B cell (primary cell): ENCODE measurements around the gene PYCR2. TPM values are rescaled to one million over a fixed set of nuclear protein-coding genes. Genes with fewer than 3 reads are reported as not detected.
"Not testable (repeated sequence)": the region's sequence is repeated elsewhere in the genome, so short reads cannot be mapped to it uniquely, and the experiment has no call there.

Source experiments
- ATAC-seq: fragments of 200-7000 bp; cut with Tn5 transposase; one replicate; pipeline ENCODE4 v1.10.0; 2021; ENCODE audit warnings: low read depth, mild to moderate bottlenecking, moderate number of reproducible peaks, moderate library complexity
- CTCF ChIA-PET: fragments of 350-600 bp; sonication (Branson Sonifier 250); formaldehyde crosslinking; loops from one replicate; lab custom pipeline; 2021; ENCODE audit warnings: antibody characterized with exemption, inconsistent platforms; lab: Charles Lee
- POLR2A ChIA-PET: fragments of 350-600 bp; sonication (Branson Sonifier 250); formaldehyde crosslinking; loops from one replicate; lab custom pipeline; 2021; ENCODE audit warnings: antibody characterized with exemption; lab: Charles Lee
- DNase-seq: peaks from one replicate; pipeline ENCODE4 v3.0.0; 2013
- H2AFZ ChIP-seq: 2 replicates; pipeline ENCODE4 v1.6.1; 2012; ENCODE audit warnings: mild to moderate bottlenecking, low read depth, low read length; ENCODE audit not compliant: insufficient read depth, poor library complexity, severe bottlenecking
- H3K27ac ChIP-seq, 2 donors: 1 replicate in 1 of 2; 2 replicates in 1 of 2; pipeline ENCODE4 v1.5.1; 2012 to 2013; ENCODE audit warnings: low read length in 2 of 2, mild to moderate bottlenecking in 2 of 2, moderate library complexity in 1 of 2
- H3K27me3 ChIP-seq, 4 experiments: fragments of 200-600 bp in 1 of 4; sonication (generic) in 1 of 4; replicated peaks in 1 of 4; 1 replicate in 2 of 4; 2 replicates in 2 of 4; pipeline versions ENCODE4 v1.6.1 to v1.7.0; 2013 to 2016; ENCODE audit warnings: low read length in 3 of 4, mild to moderate bottlenecking in 2 of 4, mixed read lengths in 1 of 4, moderate library complexity in 1 of 4; ENCODE audit not compliant: insufficient read depth in 4 of 4, control insufficient read depth in 3 of 4; ENCODE audit errors: control extremely low read depth in 1 of 4
- H3K36me3 ChIP-seq, 2 experiments: replicated peaks in 1 of 2; 1 replicate in 1 of 2; 2 replicates in 1 of 2; pipeline versions ENCODE4 v1.6.1 to v1.7.1; 2013; ENCODE audit warnings: low read length in 1 of 2; ENCODE audit not compliant: insufficient read depth in 2 of 2, control insufficient read depth in 1 of 2; ENCODE audit errors: control extremely low read depth in 1 of 2, extremely low read depth in 1 of 2
- H3K4me1 ChIP-seq, 2 donors: fragments of 200-600 bp in 1 of 2; sonication (generic) in 1 of 2; 1 replicate in 1 of 2; 2 replicates in 1 of 2; pipeline versions ENCODE4 v1.5.1 to v1.6.1; 2013 to 2017; ENCODE audit warnings: low read length in 2 of 2; ENCODE audit not compliant: control insufficient read depth in 2 of 2, insufficient read depth in 2 of 2
- H3K4me2 ChIP-seq: replicated peaks from 2 replicates; pipeline ENCODE3; 2012; ENCODE audit warnings: mild to moderate bottlenecking, low read depth, low read length; ENCODE audit not compliant: poor library complexity, severe bottlenecking
- H3K4me3 ChIP-seq, 5 experiments: fragments of 200-600 bp in 1 of 5; sonication (generic) in 1 of 5; 1 replicate in 3 of 5; 2 replicates in 2 of 5; pipeline versions ENCODE4 v1.5.1 to v1.7.0; 2011 to 2016; ENCODE audit warnings: low read length in 4 of 5, mild to moderate bottlenecking in 4 of 5, low read depth in 2 of 5, control low read depth in 1 of 5, moderate library complexity in 1 of 5; ENCODE audit not compliant: insufficient read depth in 1 of 5; ENCODE audit errors: control extremely low read depth in 1 of 5, extremely low read depth in 1 of 5
- H3K79me2 ChIP-seq: fragments of 200-600 bp; sonication (generic); one replicate; pipeline ENCODE4 v1.6.0; 2016; ENCODE audit warnings: low read length; ENCODE audit not compliant: control insufficient read depth, insufficient read depth
- H3K9ac ChIP-seq: fragments of 200-600 bp; sonication (generic); 2 replicates; pipeline ENCODE4 v1.6.1; 2017; ENCODE audit warnings: mild to moderate bottlenecking, low read length, moderate library complexity
- H3K9me3 ChIP-seq, 3 donors: one replicate each; pipeline versions ENCODE4 v1.6.1 to v1.7.1; 2013; ENCODE audit warnings: low read length in 2 of 3; ENCODE audit not compliant: control insufficient read depth in 2 of 3, insufficient read depth in 1 of 3; ENCODE audit errors: control extremely low read depth in 1 of 3
- H4K20me1 ChIP-seq: 2 replicates; pipeline ENCODE4 v1.6.0; 2012; ENCODE audit warnings: mild to moderate bottlenecking, low read length; ENCODE audit not compliant: insufficient read depth, control insufficient read depth, poor library complexity, severe bottlenecking
- H3K27ac Mint-ChIP-seq: one replicate; pipeline ENCODE4 v1.8.0; 2021; ENCODE audit warnings: mixed read lengths
- H3K27me3 Mint-ChIP-seq: one replicate; pipeline ENCODE4 v1.8.0; 2021; ENCODE audit warnings: mixed read lengths
- H3K4me1 Mint-ChIP-seq: one replicate; pipeline ENCODE4 v1.8.0; 2021; ENCODE audit warnings: mixed read lengths
- H3K4me3 Mint-ChIP-seq: one replicate; pipeline ENCODE4 v1.8.0; 2021; ENCODE audit warnings: mixed read lengths
- H3K9me3 Mint-ChIP-seq: one replicate; pipeline ENCODE4 v1.8.0; 2022; ENCODE audit warnings: mixed read lengths; ENCODE audit not compliant: insufficient read depth
- EZH2 ChIP-seq: IDR thresholded peaks from 2 replicates; pipeline ENCODE4 v1.6.1; 2012; ENCODE audit warnings: borderline replicate concordance, low read depth, mild to moderate bottlenecking, moderate library complexity, low read length; ENCODE audit not compliant: insufficient read depth, poor library complexity, severe bottlenecking
- WGBS: methylation state at CpG from one replicate; pipeline ENCODE4 v1.1.5; 2013; ENCODE audit warnings: missing lambda C conversion rate; ENCODE audit not compliant: insufficient coverage; 5-methylcytosine and 5-hydroxymethylcytosine counted together
- intact Hi-C: fragments of 100-400 bp; cut with micrococcal nuclease; formaldehyde crosslinking; loops from one replicate; pipeline ENCODE4 v1.10.0; 2022
- polyA plus RNA-seq: library from polyadenylated mRNA; depleted of rRNA; stranded (reverse); fragments of >200 nt; gene quantifications from 2 replicates; pipeline ENCODE4 v1.2.3, GENCODE V29; 2012
- total RNA-seq, 2 donors: library from RNA; stranded (reverse); fragments of 120-200 nt in 1 of 2; gene quantifications; 1 replicate in 1 of 2; 2 replicates in 1 of 2; pipeline versions ENCODE4 v1.2.3 to v1.2.4, GENCODE V29; 2013 to 2022
- TF ChIP-seq, protein P1 (sequence below): fragments of 200-600 bp; IDR thresholded peaks from one replicate; pipeline ENCODE4 v1.8.0; 2022; ENCODE audit warnings: antibody characterized with exemption, mild to moderate bottlenecking

PYCR2 gene
- total and polyA plus RNA-seq, 2 donors (not counting 1 experiment from before 2014, with no cell fraction given): 113 to 134 TPM

GRCh38 chr1:225936523-225936922, 12.5 kb upstream of the PYCR2 start:
- H3K27ac ChIP-seq: no peak overlapping the region
- ATAC-seq (no peak), DNase-seq (no peak)
- no peaks in the 10 kb centered on the region for H3K4me1 Mint-ChIP-seq
- intact Hi-C loops: no loop called here
- WGBS: 48% methylated on average over 3 of the region's 3 CpGs
- H3K9me3 ChIP-seq: no peaks in the 10 kb centered on the region
- H4K20me1 ChIP-seq: no peaks in the 10 kb centered on the region
- H3K27me3 Mint-ChIP-seq: peaks cover 2% of the 10 kb centered on the region
- ChIA-PET POLR2A (interaction anchor here (0.6 to 0.7 kb wide), 2 partner anchors 57 to 187 kb away, joined by 3 to 9 read pairs; no protein-coding TSS in a partner anchor), CTCF (interaction anchor here (0.7 kb wide), 1 partner anchor 262 kb away, joined by 3 read pairs; no protein-coding TSS in a partner anchor)
- TF ChIP-seq, protein P1, sequence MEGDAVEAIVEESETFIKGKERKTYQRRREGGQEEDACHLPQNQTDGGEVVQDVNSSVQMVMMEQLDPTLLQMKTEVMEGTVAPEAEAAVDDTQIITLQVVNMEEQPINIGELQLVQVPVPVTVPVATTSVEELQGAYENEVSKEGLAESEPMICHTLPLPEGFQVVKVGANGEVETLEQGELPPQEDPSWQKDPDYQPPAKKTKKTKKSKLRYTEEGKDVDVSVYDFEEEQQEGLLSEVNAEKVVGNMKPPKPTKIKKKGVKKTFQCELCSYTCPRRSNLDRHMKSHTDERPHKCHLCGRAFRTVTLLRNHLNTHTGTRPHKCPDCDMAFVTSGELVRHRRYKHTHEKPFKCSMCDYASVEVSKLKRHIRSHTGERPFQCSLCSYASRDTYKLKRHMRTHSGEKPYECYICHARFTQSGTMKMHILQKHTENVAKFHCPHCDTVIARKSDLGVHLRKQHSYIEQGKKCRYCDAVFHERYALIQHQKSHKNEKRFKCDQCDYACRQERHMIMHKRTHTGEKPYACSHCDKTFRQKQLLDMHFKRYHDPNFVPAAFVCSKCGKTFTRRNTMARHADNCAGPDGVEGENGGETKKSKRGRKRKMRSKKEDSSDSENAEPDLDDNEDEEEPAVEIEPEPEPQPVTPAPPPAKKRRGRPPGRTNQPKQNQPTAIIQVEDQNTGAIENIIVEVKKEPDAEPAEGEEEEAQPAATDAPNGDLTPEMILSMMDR: no peak
- TF ChIP-seq EZH2: no peak
- H3K9me3 Mint-ChIP-seq: no peaks in the 10 kb centered on the region
- H3K9ac ChIP-seq: no peak overlapping the region
- no peak overlapping the region for H3K4me2 ChIP-seq
- no peak overlapping the region for H3K27ac Mint-ChIP-seq
- no peaks in the 10 kb centered on the region for H3K79me2 ChIP-seq
- no peaks in the 10 kb centered on the region for H3K36me3 ChIP-seq
- H3K4me3 Mint-ChIP-seq: no peak overlapping the region
- H2AFZ ChIP-seq: no peak overlapping the region
- H3K4me3 ChIP-seq: no peak overlapping the region
- H3K4me1 ChIP-seq: no peaks in the 10 kb centered on the region
- no peaks in the 10 kb centered on the region for H3K27me3 ChIP-seq

DNA sequence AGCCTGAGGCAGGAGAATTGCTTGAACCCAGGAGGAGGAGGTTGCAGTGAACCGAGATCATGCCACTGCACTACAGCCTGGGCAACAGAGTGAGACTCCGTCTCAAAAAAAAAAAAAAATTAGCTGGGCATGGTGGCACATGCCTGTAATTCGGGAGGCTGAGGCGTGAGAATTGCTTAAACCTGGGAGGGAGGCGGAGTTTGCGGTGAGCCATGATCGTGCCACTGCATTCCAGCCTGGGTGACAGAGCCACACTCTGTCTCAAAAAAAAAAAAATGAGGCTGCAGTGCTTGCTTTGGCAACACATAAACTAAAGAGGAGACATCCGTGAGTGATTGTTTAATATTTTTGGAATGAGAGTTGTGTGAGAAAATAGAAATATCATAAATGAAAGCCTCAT, 12.0 kb upstream of the PYCR2 start:
- H3K9me3 Mint-ChIP-seq, H3K36me3 ChIP-seq, H3K27ac ChIP-seq, H3K9ac ChIP-seq, H3K4me1 Mint-ChIP-seq, H3K4me2 ChIP-seq, H3K79me2 ChIP-seq, H3K27me3 Mint-ChIP-seq, H3K4me3 ChIP-seq, H3K4me3 Mint-ChIP-seq, H4K20me1 ChIP-seq, H3K4me1 ChIP-seq, intact Hi-C loops, H3K9me3 ChIP-seq, H3K27me3 ChIP-seq, ATAC-seq, H2AFZ ChIP-seq, H3K27ac Mint-ChIP-seq, DNase-seq: not testable (repeated sequence)
- WGBS: 92% methylated on average over 6 of the region's 8 CpGs
- POLR2A ChIA-PET: interaction anchor here (0.6 kb wide), 1 partner anchor 187 kb away, joined by 9 read pairs; no protein-coding TSS in a partner anchor
- CTCF ChIA-PET: interaction anchor here (0.7 kb wide), 1 partner anchor 262 kb away, joined by 3 read pairs; no protein-coding TSS in a partner anchor
